ENCODE measurements around the gene ARRDC3. TPM values are rescaled to one million over a fixed set of nuclear protein-coding genes. Genes with fewer than 3 reads are reported as not detected.

ARRDC3 gene
- total RNA-seq, 1 experiment from 2014 or later, result 33.0 TPM

GRCh38 chr5:91417219-91417618, 34.1 kb upstream of the ARRDC3 start:
- H3K4me3 ChIP-seq (ENCODE audit: low read depth in 2 of 2, low read length in 2 of 2), result no peak overlapping the region
- H3K27ac ChIP-seq (ENCODE audit: low read length), result no peak overlapping the region
- DNase-seq (ENCODE audit: low read depth, low spot score) (no peak), ATAC-seq (no peak)
- TF ChIP-seq REST (IDR thresholded peaks at IDR 0.05; ENCODE audit: insufficient read depth in 1 of 2, low read depth in 2 of 2, low read length in 1 of 2) (no peak), SIN3A (IDR thresholded peaks at IDR 0.05; ENCODE audit: borderline replicate concordance, insufficient read depth, low read depth, low read length) (no peak), CTCF (IDR thresholded peaks at IDR 0.05) (no peak), TCF7L2 (IDR thresholded peaks at IDR 0.05; ENCODE audit: low read depth, low read length) (no peak), POLR2AphosphoS5 (IDR thresholded peaks at IDR 0.05; ENCODE audit: low read depth, low read length) (no peak)
- H3K27me3 ChIP-seq (ENCODE audit: control insufficient read depth, insufficient read depth, low read length), result no peaks in the 10 kb centered on the region
- intact Hi-C loops (cut with micrococcal nuclease; ENCODE audit: unreplicated experiment), result loop anchor here (5.0 kb wide), 1 partner anchor 315 kb away; no protein-coding TSS in a partner anchor
- in situ Hi-C loops (cut with HindIII; ENCODE audit: low pct_unique_long_range_greater_than_20kb, low sequenced_read_pairs), result no loop called here
- no TSS peak for BruUV-seq (replicated peaks)
- ChIA-PET POLR2A (interaction anchor here (0.7 kb wide), 1 partner anchor 179 kb away, joined by 3 read pairs; no protein-coding TSS in a partner anchor), CTCF (no interaction called here)
- no peaks in the 10 kb centered on the region for H3K9me3 ChIP-seq (ENCODE audit: control insufficient read depth, insufficient read depth, low read depth, low read length)
- peaks cover 2% of the 10 kb centered on the region for H3K4me1 ChIP-seq (ENCODE audit: control insufficient read depth, insufficient read depth, low read length)
- H3K36me3 ChIP-seq (ENCODE audit: control insufficient read depth, insufficient read depth, low read length), result no peaks in the 10 kb centered on the region

- POLR2A ChIA-PET, result no interaction called here
- intact Hi-C loops (cut with micrococcal nuclease; ENCODE audit: unreplicated experiment), result loop anchor here (5.0 kb wide), 1 partner anchor 314 kb away; no protein-coding TSS in a partner anchor
These were observed 33.4 kb upstream of the ARRDC3 start for GRCh38 chr5:91416491-91416890.

More at GRCh38 chr5:91416491-91416890, 33.4 kb upstream of the ARRDC3 start:
- Histone ChIP-seq H3K27ac (ENCODE audit: low read length) (no peak overlapping the region), H3K4me3 (ENCODE audit: low read depth in 2 of 2, low read length in 2 of 2) (no peak overlapping the region), H3K36me3 (ENCODE audit: control insufficient read depth, insufficient read depth, low read length) (no peaks in the 10 kb centered on the region), H3K4me1 (ENCODE audit: control insufficient read depth, insufficient read depth, low read length) (peaks cover 2% of the 10 kb centered on the region), H3K9me3 (ENCODE audit: control insufficient read depth, insufficient read depth, low read depth, low read length) (no peaks in the 10 kb centered on the region), H3K27me3 (ENCODE audit: control insufficient read depth, insufficient read depth, low read length) (no peaks in the 10 kb centered on the region)
- TF ChIP-seq REST (IDR thresholded peaks at IDR 0.05; ENCODE audit: insufficient read depth in 1 of 2, low read depth in 2 of 2, low read length in 1 of 2) (no peak), POLR2AphosphoS5 (IDR thresholded peaks at IDR 0.05; ENCODE audit: low read depth, low read length) (no peak), CTCF (IDR thresholded peaks at IDR 0.05) (no peak), SIN3A (IDR thresholded peaks at IDR 0.05; ENCODE audit: borderline replicate concordance, insufficient read depth, low read depth, low read length) (no peak), TCF7L2 (IDR thresholded peaks at IDR 0.05; ENCODE audit: low read depth, low read length) (no peak)
- CTCF ChIA-PET, result no interaction called here
- in situ Hi-C loops (cut with HindIII; ENCODE audit: low pct_unique_long_range_greater_than_20kb, low sequenced_read_pairs), result no loop called here
- ATAC-seq (no peak), DNase-seq (ENCODE audit: low read depth, low spot score) (no peak)
- no TSS peak for BruUV-seq (replicated peaks)
